HUDEP-2 (cell line): ENCODE measurements around the gene SETD1B.

ENCODE experiments used
- DNase-seq, 76 experiments: peaks; one replicate each; lab custom pipeline; 2025; ENCODE audit not compliant: unreplicated experiment in 76 of 76; lab: John Stamatoyannopoulos, UW

Gene SETD1B

GRCh38 chr12:121822393-121823100 lies 18.7 kb downstream of the SETD1B start:
- DNase-seq: no peak

GRCh38 chr12:121823101-121823726 lies 19.4 kb downstream of the SETD1B start:
- no peak for DNase-seq

GRCh38 chr12:121823727-121824115 lies 19.9 kb downstream of the SETD1B start:
- DNase-seq: no peak

- DNase-seq: peak in 30 of 76 experiments; percentile 8 to 47 (median 27)
These were observed 21.3 kb downstream of the SETD1B start for GRCh38 chr12:121825041-121825523.

- peak in 31 of 76 experiments; percentile 14 to 54 (median 34) for DNase-seq
These were observed 22.7 kb downstream of the SETD1B start for GRCh38 chr12:121826318-121827150.

- no peak for DNase-seq
These were observed 23.7 kb downstream of the SETD1B start for GRCh38 chr12:121827351-121828099.

GRCh38 chr12:121828306-121828705 lies 24.5 kb downstream of the SETD1B start:
- no peak for DNase-seq

- DNase-seq: no peak
These were observed 25.0 kb downstream of the SETD1B start for GRCh38 chr12:121828826-121829225.

GRCh38 chr12:121829250-121829918 lies 25.6 kb downstream of the SETD1B start:
- DNase-seq: no peak

GRCh38 chr12:121830134-121830533 lies 26.3 kb downstream of the SETD1B start:
- no peak for DNase-seq

GRCh38 chr12:121830588-121831265 lies 26.9 kb downstream of the SETD1B start:
- no peak for DNase-seq

GRCh38 chr12:121831571-121832245 lies 27.9 kb downstream of the SETD1B start:
- DNase-seq: no peak

- peak in 1 of 76 experiments; percentile 13 for DNase-seq
These were observed 33.9 kb downstream of the SETD1B start for GRCh38 chr12:121837680-121838079.

- DNase-seq: peak in 63 of 76 experiments; percentile 14 to 84 (median 61)
These were observed 34.3 kb downstream of the SETD1B start for GRCh38 chr12:121838126-121838525.

- DNase-seq: peak; percentile 65 to 100 (median 99)
These were observed 35.5 kb downstream of the SETD1B start for GRCh38 chr12:121839106-121839992.

- peak in 1 of 76 experiments; percentile 44 for DNase-seq
These were observed 36.4 kb downstream of the SETD1B start for GRCh38 chr12:121839993-121840761.
